ENCODE data around the gene SLC19A1.

DNA sequence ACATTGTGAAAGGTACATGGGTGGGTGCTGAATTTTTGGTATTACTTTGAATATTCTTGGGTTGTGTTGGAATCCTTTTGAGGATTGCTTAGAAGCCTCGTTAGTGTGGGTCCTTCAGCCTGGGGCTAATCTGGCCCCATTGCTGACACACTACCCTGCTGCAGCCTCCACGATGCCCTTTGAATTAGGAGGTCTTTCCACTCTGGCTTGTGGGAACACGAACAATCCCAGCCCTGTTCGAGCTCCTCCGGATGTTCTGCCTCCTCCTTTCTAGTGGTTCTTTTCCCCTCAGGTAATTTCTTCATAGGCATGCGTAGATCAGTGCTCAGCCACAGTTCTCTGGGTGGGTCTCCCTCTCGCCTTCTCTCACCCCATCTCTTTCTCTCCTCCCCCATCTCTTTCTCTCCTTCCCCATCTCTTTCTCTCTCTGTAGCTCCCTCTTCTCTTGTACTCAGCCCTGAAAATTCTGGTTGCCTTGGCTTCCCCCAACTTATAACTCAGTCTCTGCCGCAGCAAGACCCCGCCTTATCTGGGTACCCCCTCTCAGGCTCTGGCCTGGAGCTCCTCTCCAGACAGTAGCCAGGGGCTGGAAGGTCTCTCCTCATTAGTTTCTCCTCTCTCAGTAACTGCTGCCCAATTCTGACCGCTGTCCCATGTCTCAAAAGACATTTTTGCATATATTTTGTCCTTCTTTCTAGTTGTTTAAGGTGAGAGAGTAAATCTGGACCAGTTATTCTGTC is 46.0 kb upstream of the SLC19A1 start:
- TF ChIP-seq, protein P1, sequence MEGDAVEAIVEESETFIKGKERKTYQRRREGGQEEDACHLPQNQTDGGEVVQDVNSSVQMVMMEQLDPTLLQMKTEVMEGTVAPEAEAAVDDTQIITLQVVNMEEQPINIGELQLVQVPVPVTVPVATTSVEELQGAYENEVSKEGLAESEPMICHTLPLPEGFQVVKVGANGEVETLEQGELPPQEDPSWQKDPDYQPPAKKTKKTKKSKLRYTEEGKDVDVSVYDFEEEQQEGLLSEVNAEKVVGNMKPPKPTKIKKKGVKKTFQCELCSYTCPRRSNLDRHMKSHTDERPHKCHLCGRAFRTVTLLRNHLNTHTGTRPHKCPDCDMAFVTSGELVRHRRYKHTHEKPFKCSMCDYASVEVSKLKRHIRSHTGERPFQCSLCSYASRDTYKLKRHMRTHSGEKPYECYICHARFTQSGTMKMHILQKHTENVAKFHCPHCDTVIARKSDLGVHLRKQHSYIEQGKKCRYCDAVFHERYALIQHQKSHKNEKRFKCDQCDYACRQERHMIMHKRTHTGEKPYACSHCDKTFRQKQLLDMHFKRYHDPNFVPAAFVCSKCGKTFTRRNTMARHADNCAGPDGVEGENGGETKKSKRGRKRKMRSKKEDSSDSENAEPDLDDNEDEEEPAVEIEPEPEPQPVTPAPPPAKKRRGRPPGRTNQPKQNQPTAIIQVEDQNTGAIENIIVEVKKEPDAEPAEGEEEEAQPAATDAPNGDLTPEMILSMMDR (IDR thresholded peaks at IDR 0.05), result no peak
- TF ChIP-seq POLR2A (IDR thresholded peaks at IDR 0.05), result no peak
